ENCODE measurements around the gene HNRNPF. TPM values are rescaled to one million over a fixed set of nuclear protein-coding genes. Genes with fewer than 3 reads are reported as not detected.

The HNRNPF gene
- total RNA-seq, 1 experiment from 2014 or later = 256 TPM

GRCh38 chr10:43376828-43377423, 32.1 kb downstream of the HNRNPF start:
- no peak for DNase-seq (ENCODE audit: low spot score)

GRCh38 chr10:43376046-43376635, 32.8 kb downstream of the HNRNPF start:
- DNase-seq (ENCODE audit: low spot score) = no peak

GRCh38 chr10:43375401-43376020, 33.5 kb downstream of the HNRNPF start:
- DNase-seq (ENCODE audit: low spot score) = no peak

GRCh38 chr10:43374194-43374593, 34.8 kb downstream of the HNRNPF start:
- DNase-seq (ENCODE audit: low spot score) = no peak

GRCh38 chr10:43373461-43373860, 35.5 kb downstream of the HNRNPF start:
- DNase-seq (ENCODE audit: low spot score) = no peak

GRCh38 chr10:43372765-43373361, 36.1 kb downstream of the HNRNPF start:
- DNase-seq (ENCODE audit: low spot score) = no peak

- DNase-seq (ENCODE audit: low spot score) = no peak
These were observed 37.6 kb downstream of the HNRNPF start, which contains the start of gene FXYD4 for GRCh38 chr10:43371418-43371817. FXYD4 (plus strand) TSS chr10:43371636; CDS start chr10:43373747, 2,111 bp downstream.

GRCh38 chr10:43370671-43371215, 38.2 kb downstream of the HNRNPF start:
- DNase-seq (ENCODE audit: low spot score) = no peak

- no peak for DNase-seq (ENCODE audit: low spot score)
These were observed 39.1 kb downstream of the HNRNPF start for GRCh38 chr10:43369921-43370320.

- DNase-seq (ENCODE audit: low spot score) = no peak
These were observed 44.0 kb downstream of the HNRNPF start for GRCh38 chr10:43365001-43365400.

- no peak for DNase-seq (ENCODE audit: low spot score)
These were observed 46.7 kb downstream of the HNRNPF start for GRCh38 chr10:43362191-43362839.

GRCh38 chr10:43361547-43362190, 47.3 kb downstream of the HNRNPF start:
- DNase-seq (ENCODE audit: low spot score) = no peak

- no peak for DNase-seq (ENCODE audit: low spot score)
These were observed 48.9 kb downstream of the HNRNPF start for GRCh38 chr10:43360086-43360485.

GRCh38 chr10:43355749-43356371, 53.1 kb downstream of the HNRNPF start:
- peak; percentile 29 for DNase-seq (ENCODE audit: low spot score)

- DNase-seq (ENCODE audit: low spot score) = no peak
These were observed 54.1 kb downstream of the HNRNPF start for GRCh38 chr10:43354879-43355380.

- DNase-seq (ENCODE audit: low spot score) = no peak
These were observed 54.7 kb downstream of the HNRNPF start for GRCh38 chr10:43354330-43354635.

- DNase-seq (ENCODE audit: low spot score) = no peak
These were observed 55.3 kb downstream of the HNRNPF start for GRCh38 chr10:43353495-43354329.

- no peak for DNase-seq (ENCODE audit: low spot score)
These were observed 56.0 kb downstream of the HNRNPF start for GRCh38 chr10:43352951-43353350.

- no peak for DNase-seq (ENCODE audit: low spot score)
These were observed 57.7 kb downstream of the HNRNPF start for GRCh38 chr10:43351301-43351700.

GRCh38 chr10:43350686-43351085, 58.3 kb downstream of the HNRNPF start:
- no peak for DNase-seq (ENCODE audit: low spot score)
